DOHH2 (cell line): ENCODE measurements around the gene CACNA1D.

Experiments
- CTCF ChIP-seq: fragments of 200-600 bp; sonication (generic); IDR thresholded peaks from one replicate; pipeline ENCODE4 v1.5.1; 2014; ENCODE audit warnings: antibody characterized with exemption, mild to moderate bottlenecking, low read depth, low read length; ENCODE audit not compliant: poor library complexity, severe bottlenecking
- EZH2phosphoT487 ChIP-seq: fragments of 200-600 bp; sonication (generic); IDR thresholded peaks from 2 replicates; pipeline ENCODE4 v1.6.1; 2017; ENCODE audit warnings: borderline replicate concordance, mild to moderate bottlenecking, antibody characterized with exemption, low read length, moderate library complexity, mixed read lengths

- TF ChIP-seq CTCF: no peak
- no peak for TF ChIP-seq EZH2phosphoT487
These were observed 283.7 kb downstream of the CACNA1D start for GRCh38 chr3:53778153-53778552.
